Hindlimb muscle (tissue), 1 donor: ENCODE results near the gene KCTD11. TPM values are rescaled to one million over a fixed set of nuclear protein-coding genes. Genes with fewer than 3 reads are reported as not detected.
"Not testable (repeated sequence)": the region's sequence is repeated elsewhere in the genome, so short reads cannot be mapped to it uniquely, and the experiment has no call there.

Experiments used
- DNase-seq: peaks from one replicate; pipeline ENCODE4 v3.0.0-alpha.2; 2013
- polyA plus RNA-seq: library from polyadenylated mRNA; unstranded; fragments of 120-200 nt; gene quantifications from one replicate; pipeline ENCODE4 v1.2.1, GENCODE V29; 2013; ENCODE audit not compliant: insufficient read length

Gene KCTD11
- polyA plus RNA-seq, 1 donor = 8.9 TPM

GRCh38 chr17:7322520-7323194 lies 29.3 kb upstream of the KCTD11 start:
- no peak for DNase-seq

GRCh38 chr17:7323731-7324437 lies 28.1 kb upstream of the KCTD11 start:
- DNase-seq = no peak

GRCh38 chr17:7324438-7324779 lies 27.6 kb upstream of the KCTD11 start:
- no peak for DNase-seq

- DNase-seq = no peak
Observed at GRCh38 chr17:7325031-7325528, 26.9 kb upstream of the KCTD11 start.

DNA sequence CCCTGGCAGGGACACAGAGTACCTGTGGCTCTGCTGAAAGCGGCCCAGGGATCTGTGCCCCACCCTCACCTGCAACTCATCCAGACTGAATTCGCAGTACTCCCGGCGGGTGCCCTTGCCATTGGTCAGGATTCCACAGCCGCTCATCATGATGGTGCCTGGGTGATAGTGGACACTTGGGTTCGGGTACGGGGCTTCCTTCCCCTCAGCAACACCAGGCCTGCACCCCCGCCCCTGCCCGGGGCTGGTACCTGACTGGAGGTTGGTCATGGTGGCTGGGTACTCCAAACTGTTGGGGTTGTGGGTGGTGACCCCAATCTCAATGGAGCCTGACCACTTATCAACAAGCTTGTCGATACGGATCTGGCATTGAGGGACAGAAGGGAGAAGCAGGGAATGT lies 25.8 kb upstream of the KCTD11 start:
- no peak for DNase-seq

- DNase-seq = no peak
Observed at GRCh38 chr17:7327056-7327455, 24.9 kb upstream of the KCTD11 start.

GRCh38 chr17:7327501-7327900 lies 24.5 kb upstream of the KCTD11 start:
- DNase-seq = no peak

GRCh38 chr17:7328009-7328408 lies 24.0 kb upstream of the KCTD11 start:
- DNase-seq = no peak

DNA sequence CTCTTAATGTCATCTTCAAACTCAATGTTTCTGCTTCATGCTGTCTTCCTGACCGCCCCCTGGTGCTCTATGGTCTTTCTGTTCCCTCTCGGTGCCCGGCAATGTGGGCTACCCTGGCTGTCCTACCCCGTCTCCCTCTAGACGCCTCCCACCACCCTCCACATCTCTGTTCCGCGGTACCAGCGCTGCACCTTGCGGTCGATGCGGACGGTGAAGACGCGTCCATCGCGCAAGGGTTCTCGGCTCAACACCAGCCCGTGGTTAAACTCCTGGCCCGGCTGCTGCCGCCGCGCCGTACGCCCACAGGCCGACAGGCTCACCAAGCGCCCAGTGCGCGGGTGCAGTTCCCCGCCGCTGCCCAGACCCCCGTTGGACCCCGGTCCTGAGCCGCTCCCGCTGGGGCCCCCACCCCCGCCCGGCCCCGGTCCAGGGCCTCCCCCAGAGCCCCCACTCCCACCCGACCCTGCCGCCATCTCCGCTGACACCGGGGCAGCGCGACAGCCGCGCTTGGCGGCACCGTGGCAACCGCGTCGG lies 23.1 kb upstream of the KCTD11 start, which contains the start of gene NEURL4:
Gene NEURL4, minus strand, starts transcription at position 496 of the 534 bp plus-strand sequence. Its CDS starts 23 bp downstream, at position 473.
- DNase-seq = no peak

DNA sequence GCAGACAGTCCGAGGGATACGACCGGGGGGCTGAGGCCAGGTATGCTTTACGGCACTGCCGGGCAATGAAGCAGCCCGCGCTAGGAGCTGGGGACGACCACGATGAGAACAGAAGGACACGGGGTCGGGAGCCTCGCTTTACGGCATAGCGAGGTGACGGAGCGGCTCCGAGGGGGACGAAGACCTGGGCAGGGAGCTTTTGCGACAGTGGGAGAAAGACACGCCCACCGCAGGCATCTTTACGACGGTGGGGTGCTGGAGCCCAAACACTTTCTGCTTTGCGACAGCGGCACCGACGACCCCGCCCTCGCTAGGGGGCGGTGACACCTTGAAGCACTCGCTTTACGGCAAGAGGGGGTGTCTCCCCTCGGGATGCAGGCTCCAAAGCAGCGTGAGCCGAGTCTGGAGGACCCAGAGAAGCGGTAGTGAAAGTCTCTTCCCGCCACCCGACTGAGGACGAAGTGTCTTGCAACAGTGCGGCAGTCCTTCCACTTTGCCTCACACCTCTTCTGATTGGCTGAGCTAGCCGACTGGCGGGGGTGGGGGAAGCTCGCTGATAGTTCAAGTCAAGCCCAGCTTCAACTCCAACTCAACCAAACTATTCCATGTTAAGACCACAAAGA lies 22.5 kb upstream of the KCTD11 start:
- DNase-seq = peak; percentile 99

GRCh38 chr17:7329997-7330637 lies 21.8 kb upstream of the KCTD11 start:
- DNase-seq = peak; percentile 90

DNA sequence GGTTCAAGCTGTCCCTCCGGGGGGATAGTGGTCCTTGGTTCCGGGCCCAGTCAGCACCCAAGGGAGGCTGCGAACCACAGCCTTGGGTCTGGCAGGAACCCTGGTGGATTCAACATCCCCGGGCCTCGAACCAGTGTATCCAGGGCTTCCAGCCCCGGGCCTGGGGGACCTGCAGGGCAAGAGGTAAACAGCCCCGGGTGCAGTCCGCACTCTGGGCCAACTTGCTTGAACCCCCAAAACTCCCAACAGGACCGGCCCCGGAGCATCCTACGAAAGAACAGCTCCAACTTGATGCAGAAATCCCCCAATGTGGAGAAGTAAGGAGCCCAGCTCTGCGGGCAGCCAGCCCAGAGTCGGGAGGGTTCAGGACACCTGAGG lies 21.3 kb upstream of the KCTD11 start:
- no peak for DNase-seq

- DNase-seq = no peak
Observed at GRCh38 chr17:7332111-7332510, 19.9 kb upstream of the KCTD11 start.

GRCh38 chr17:7332600-7333069 lies 19.3 kb upstream of the KCTD11 start:
- DNase-seq = not testable (repeated sequence)

DNA sequence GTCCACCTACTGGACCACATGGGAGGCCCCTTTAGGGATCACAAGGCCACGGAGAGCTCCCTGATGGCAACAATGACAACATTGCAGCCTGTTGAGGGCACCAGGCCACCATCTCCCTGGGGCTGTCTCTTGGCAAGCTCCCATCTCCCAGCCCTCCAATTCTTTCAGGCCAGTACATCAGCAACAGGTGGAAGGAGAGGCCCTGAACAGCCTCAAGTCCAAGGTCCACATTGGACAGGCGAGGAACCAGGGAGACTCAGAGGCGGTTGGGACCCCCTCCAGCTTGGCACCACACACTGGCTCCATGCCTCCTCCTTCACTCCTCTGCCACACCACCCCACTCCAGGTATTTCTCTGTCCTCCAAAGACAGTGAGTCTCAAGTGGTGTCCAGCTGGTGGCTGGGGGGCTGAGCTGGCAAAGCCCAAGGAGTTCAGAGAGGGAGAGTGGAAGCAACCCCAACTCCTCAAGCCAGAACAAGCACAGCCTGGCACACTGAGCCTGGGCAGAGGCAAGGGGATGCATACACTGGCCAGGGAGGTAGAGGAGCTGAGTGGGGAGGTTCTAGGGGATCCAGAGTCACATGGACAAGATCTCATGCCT lies 16.9 kb upstream of the KCTD11 start:
- no peak for DNase-seq

DNA sequence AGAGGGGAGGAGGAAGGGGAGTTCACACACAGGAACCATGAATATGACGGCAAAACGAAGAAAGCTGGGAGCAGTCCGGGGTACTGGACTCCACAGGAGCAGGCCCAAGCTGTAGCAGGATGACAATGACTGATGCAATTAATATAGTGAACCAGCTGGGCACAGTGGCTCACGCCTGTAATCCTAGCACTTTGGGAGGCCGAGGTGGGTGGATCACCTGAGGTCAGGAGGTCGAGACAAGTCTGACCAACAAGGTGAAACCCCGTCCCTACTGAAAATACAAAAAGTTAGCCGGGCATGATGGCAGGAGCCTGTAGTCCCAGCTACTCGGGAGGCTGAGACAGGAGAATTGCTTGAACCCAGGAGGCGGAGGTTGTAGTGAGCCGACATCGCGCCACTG lies 16.2 kb upstream of the KCTD11 start:
- DNase-seq = not testable (repeated sequence)

GRCh38 chr17:7336240-7337175 lies 15.5 kb upstream of the KCTD11 start, which contains the start of gene ACAP1:
Gene ACAP1, plus strand, starts transcription at chr17:7336529. Its CDS starts 206 bp downstream, at chr17:7336735.
- no peak for DNase-seq

DNA sequence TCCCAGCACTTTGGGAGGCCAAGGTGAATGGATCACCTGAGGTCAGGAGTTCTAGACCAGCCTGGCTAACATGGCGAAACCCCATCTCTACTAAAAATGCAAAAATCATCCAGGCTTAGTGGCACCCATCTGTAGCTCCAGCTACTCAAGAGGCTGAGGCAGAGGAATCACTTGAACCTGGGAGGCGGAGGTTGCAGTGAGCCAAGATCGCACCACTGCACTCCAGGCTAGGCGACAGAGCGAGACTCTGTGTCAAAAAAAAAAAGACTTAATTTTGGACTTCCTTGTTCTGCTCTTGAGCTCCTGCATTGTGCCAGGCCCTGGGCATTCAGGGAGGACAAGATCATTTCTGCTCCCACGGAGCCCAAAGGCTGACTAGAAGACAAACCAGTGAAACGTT lies 14.4 kb upstream of the KCTD11 start:
- not testable (repeated sequence) for DNase-seq

DNA sequence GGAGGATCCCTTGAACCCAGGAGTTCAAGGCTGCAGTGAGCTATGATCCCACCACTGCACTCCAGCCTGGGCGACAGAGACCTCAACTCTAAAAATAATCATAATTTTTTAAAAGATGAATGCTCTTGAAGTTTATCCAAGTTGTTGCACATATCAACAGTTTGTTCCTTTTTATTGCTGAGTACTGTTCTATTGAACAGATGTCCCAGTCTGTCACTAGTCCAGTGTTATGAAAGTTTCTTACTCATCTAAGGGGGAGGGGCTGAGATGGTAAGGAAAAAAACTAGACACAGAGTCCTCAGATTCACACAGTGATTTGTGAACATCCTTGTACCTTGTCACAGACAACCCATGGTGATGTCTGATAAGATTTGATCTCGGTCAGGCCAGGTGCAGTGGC lies 11.8 kb upstream of the KCTD11 start:
- DNase-seq = no peak

GRCh38 chr17:7341842-7342241 lies 10.1 kb upstream of the KCTD11 start:
- DNase-seq = no peak

GRCh38 chr17:7343250-7343649 lies 8.7 kb upstream of the KCTD11 start:
- DNase-seq = no peak
